ENCODE measurements around the gene SH3BGRL3. TPM values are rescaled to one million over a fixed set of nuclear protein-coding genes. Genes with fewer than 3 reads are reported as not detected.
"Not testable (repeated sequence)": the region's sequence is repeated elsewhere in the genome, so short reads cannot be mapped to it uniquely, and the experiment has no call there.

SH3BGRL3 gene
- polyA plus RNA-seq, 2 donors = 170 to 299 TPM

GRCh38 chr1:26297057-26297790 is 17.3 kb downstream of the SH3BGRL3 start:
- Histone ChIP-seq H3K36me3 (ENCODE audit: control insufficient read depth in 2 of 2, insufficient read depth in 2 of 2, low read length in 1 of 2) (peaks cover 0 to 2% of the 10 kb centered on the region in 2 donors), H3K27me3 (ENCODE audit: control insufficient read depth in 1 of 2, insufficient read depth in 2 of 2, low read length in 2 of 2) (no peaks in the 10 kb centered on the region), H3K9me3 (ENCODE audit: control insufficient read depth in 2 of 2, insufficient read depth in 1 of 2, low read depth in 1 of 2, low read length in 1 of 2) (no peaks in the 10 kb centered on the region), H3K4me3 (ENCODE audit: low read depth in 1 of 2, low read length in 2 of 2) (no peak overlapping the region), H3K4me1 (ENCODE audit: control insufficient read depth in 2 of 2, insufficient read depth in 2 of 2, low read length in 1 of 2) (no peaks in the 10 kb centered on the region), H3K27ac (ENCODE audit: low read depth in 2 of 2, low read length in 1 of 2) (no peak overlapping the region)
- 92 to 96% methylated on average over 12 of the region's 12 CpGs for WGBS, 2 donors

DNA sequence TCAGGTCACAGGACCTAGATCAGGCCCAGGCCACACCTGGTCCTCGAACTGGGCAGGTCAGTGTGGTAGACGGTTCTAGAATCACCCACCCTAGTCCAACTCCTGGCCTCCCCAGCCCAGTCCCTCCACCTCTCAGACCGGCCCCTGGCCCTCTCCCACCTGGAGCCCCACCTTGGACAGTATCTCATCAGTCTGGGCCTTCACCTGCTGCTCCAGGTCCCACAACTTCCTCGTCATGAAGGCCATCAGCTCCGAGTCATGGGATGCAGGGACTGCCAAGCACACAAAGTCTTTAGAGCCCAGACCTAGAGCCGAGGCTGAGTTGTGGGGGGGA is 17.9 kb downstream of the SH3BGRL3 start:
- H3K27me3 ChIP-seq (ENCODE audit: control insufficient read depth in 1 of 2, insufficient read depth in 2 of 2, low read length in 2 of 2) = no peaks in the 10 kb centered on the region
- H3K36me3 ChIP-seq (ENCODE audit: control insufficient read depth in 2 of 2, insufficient read depth in 2 of 2, low read length in 1 of 2) = peaks cover 0 to 2% of the 10 kb centered on the region in 2 donors
- H3K27ac ChIP-seq (ENCODE audit: low read depth in 2 of 2, low read length in 1 of 2) = no peak overlapping the region
- no peak overlapping the region for H3K4me3 ChIP-seq (ENCODE audit: low read depth in 1 of 2, low read length in 2 of 2)
- no peaks in the 10 kb centered on the region for H3K9me3 ChIP-seq (ENCODE audit: control insufficient read depth in 2 of 2, insufficient read depth in 1 of 2, low read depth in 1 of 2, low read length in 1 of 2)
- 71 to 77% methylated on average over 6 of the region's 6 CpGs for WGBS, 2 donors
- no peaks in the 10 kb centered on the region for H3K4me1 ChIP-seq (ENCODE audit: control insufficient read depth in 2 of 2, insufficient read depth in 2 of 2, low read length in 1 of 2)

DNA sequence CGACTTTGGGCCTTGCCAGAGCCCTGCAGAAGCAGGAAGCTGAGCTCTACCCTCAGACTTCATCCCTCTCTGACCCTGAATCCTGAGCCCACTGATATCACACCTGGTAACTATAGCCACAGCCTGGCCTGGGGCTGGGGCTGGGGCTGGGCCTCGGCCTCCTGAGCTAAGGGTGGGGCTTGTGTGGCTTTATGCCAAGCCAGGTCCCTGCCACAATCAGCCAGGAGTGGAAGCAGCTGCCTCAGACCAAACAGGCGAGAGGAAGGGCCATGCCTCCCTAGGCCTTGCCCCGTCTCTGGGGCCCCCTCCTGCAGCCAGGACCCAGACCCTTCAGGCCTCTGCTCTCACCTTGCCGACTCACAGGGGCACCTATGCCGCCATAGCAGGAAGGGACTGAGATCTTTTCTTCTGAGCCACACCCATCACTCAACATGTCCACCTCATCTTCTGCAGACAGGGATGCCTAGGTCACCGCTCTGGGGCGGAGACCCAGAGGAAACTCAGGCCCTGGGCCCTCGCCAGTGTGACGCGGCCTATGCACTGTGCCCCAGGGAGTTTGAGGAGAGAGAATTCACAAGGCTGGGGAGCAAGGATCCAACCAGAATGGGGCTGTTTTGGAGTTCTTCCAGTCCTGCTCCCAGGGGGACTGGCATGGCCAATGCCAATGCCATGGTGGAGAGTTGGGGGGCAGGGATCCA is 20.8 kb downstream of the SH3BGRL3 start:
- Histone ChIP-seq H3K27ac (ENCODE audit: low read depth in 2 of 2, low read length in 1 of 2) (no peak overlapping the region), H3K4me1 (ENCODE audit: control insufficient read depth in 2 of 2, insufficient read depth in 2 of 2, low read length in 1 of 2) (peaks cover 0 to 2% of the 10 kb centered on the region in 2 donors), H3K36me3 (ENCODE audit: control insufficient read depth in 2 of 2, insufficient read depth in 2 of 2, low read length in 1 of 2) (peaks cover 0 to 2% of the 10 kb centered on the region in 2 donors), H3K4me3 (ENCODE audit: low read depth in 1 of 2, low read length in 2 of 2) (no peak overlapping the region), H3K27me3 (ENCODE audit: control insufficient read depth in 1 of 2, insufficient read depth in 2 of 2, low read length in 2 of 2) (no peaks in the 10 kb centered on the region), H3K9me3 (ENCODE audit: control insufficient read depth in 2 of 2, insufficient read depth in 1 of 2, low read depth in 1 of 2, low read length in 1 of 2) (no peaks in the 10 kb centered on the region)
- WGBS, 2 donors = 77 to 78% methylated on average over 11 of the region's 11 CpGs

DNA sequence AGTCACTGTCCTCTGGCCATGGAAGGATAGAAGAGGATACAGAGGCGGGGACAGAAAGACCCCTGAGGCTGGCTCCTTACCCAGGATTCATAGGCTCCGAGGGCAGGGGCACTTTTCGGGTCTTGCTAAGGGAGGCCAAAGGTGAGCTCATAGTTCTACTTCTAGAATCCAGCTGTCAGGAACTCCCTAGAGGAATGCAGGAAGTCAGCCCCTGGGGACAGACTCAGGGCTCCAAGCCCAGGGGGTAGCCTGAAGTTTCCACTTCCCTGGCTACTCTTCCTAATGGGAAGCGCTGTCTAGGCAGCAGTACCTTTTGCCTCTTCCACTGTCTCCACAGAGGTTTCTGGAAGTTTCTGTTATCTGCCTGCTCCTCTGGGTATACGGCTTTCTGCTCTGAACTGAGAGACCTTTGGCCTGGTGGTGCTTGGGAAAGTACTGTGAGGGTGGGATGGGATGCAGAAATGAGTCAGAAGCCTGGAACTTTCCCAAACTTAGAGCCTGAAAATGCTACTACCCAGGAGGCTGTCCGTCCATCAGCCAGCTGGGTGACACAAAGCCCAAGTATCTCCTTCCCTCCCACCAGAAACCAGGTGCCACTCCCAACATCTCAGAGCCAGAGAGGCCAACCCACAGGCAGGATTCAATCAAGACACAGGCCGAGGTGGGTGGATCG is 23.0 kb downstream of the SH3BGRL3 start:
- peaks cover 0 to 7% of the 10 kb centered on the region in 2 donors for H3K4me1 ChIP-seq (ENCODE audit: control insufficient read depth in 2 of 2, insufficient read depth in 2 of 2, low read length in 1 of 2)
- H3K9me3 ChIP-seq (ENCODE audit: control insufficient read depth in 2 of 2, insufficient read depth in 1 of 2, low read depth in 1 of 2, low read length in 1 of 2) = no peaks in the 10 kb centered on the region
- no peaks in the 10 kb centered on the region for H3K27me3 ChIP-seq (ENCODE audit: control insufficient read depth in 1 of 2, insufficient read depth in 2 of 2, low read length in 2 of 2)
- no peak overlapping the region for H3K27ac ChIP-seq (ENCODE audit: low read depth in 2 of 2, low read length in 1 of 2)
- WGBS, 2 donors = 75% methylated on average over 8 of the region's 8 CpGs
- peaks cover 0 to 2% of the 10 kb centered on the region in 2 donors for H3K36me3 ChIP-seq (ENCODE audit: control insufficient read depth in 2 of 2, insufficient read depth in 2 of 2, low read length in 1 of 2)
- H3K4me3 ChIP-seq (ENCODE audit: low read depth in 1 of 2, low read length in 2 of 2) = no peak overlapping the region

GRCh38 chr1:26305667-26306289 is 25.9 kb downstream of the SH3BGRL3 start:
- no peaks in the 10 kb centered on the region for H3K9me3 ChIP-seq (ENCODE audit: control insufficient read depth in 2 of 2, insufficient read depth in 1 of 2, low read depth in 1 of 2, low read length in 1 of 2)
- no peaks in the 10 kb centered on the region for H3K27me3 ChIP-seq (ENCODE audit: control insufficient read depth in 1 of 2, insufficient read depth in 2 of 2, low read length in 2 of 2)
- 23 to 26% methylated on average over 8 of the region's 8 CpGs for WGBS, 2 donors
- H3K36me3 ChIP-seq (ENCODE audit: control insufficient read depth in 2 of 2, insufficient read depth in 2 of 2, low read length in 1 of 2) = peaks cover 0 to 2% of the 10 kb centered on the region in 2 donors
- H3K27ac ChIP-seq (ENCODE audit: low read depth in 2 of 2, low read length in 1 of 2) = peak overlapping the region in 1 of 2 donors; percentile 62
- peak overlapping the region; percentile 73 to 79 for H3K4me3 ChIP-seq (ENCODE audit: low read depth in 1 of 2, low read length in 2 of 2)
- peaks cover 0 to 7% of the 10 kb centered on the region in 2 donors for H3K4me1 ChIP-seq (ENCODE audit: control insufficient read depth in 2 of 2, insufficient read depth in 2 of 2, low read length in 1 of 2)

DNA sequence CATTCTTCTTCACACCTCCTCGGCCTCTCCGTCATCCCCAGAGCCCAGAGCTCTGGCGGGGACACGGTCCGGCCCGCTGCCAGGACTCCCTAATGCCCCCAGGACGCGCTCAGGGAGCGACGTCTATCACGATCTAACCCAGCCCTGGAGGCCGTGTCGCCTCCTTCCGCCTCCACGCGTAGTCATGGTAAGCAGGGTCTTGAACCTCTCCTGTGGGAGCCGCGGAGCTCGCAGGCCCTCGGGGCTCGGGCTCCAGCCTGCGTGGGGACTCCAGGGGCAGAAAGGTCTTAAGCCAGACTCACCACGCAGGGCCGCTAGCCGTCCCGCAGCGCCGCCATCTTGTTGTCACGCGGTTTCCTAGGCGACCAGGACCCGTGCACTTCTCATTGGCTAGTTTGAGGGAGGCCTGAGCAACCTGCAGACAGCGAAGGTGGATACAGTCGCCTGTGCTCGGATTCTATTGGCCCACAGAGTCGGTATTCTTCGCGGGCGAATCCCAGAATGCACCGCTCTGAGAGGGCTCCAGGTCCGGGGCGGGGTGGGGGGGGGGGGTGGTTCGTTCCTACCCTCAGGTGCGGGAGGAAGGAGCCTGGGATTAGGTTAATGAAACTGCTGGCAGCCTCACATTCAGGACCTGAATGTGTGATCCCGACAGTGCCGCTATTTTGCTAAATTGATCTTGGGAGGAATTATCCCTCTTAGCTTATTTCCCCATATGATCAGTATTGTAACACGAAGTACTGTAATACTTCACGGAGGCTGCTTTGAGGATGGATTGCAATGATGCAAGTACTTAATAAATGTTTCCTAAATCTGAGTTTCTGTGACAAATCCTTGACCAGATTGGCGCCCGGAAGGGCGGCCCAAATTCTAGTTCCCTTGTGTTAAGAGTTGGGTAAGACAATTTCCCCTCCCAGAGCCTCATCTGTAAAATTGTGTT is 26.7 kb downstream of the SH3BGRL3 start, which contains the start of gene UBXN11:
Gene UBXN11 (minus strand): TSS at position 347 of the 940 bp plus-strand sequence. CDS start 3,753 bp downstream, outside the sequence.
- peak within 1 kb of the TSS; percentile 73 to 79 for H3K4me3 ChIP-seq (ENCODE audit: low read depth in 1 of 2, low read length in 2 of 2)
- H3K27ac ChIP-seq (ENCODE audit: low read depth in 2 of 2, low read length in 1 of 2) = peak within 1 kb of the TSS; percentile 45 to 62
- no peaks in the 10 kb centered on the region for H3K27me3 ChIP-seq (ENCODE audit: control insufficient read depth in 1 of 2, insufficient read depth in 2 of 2, low read length in 2 of 2)
- no peaks in the 10 kb centered on the region for H3K36me3 ChIP-seq (ENCODE audit: control insufficient read depth in 2 of 2, insufficient read depth in 2 of 2, low read length in 1 of 2)
- peaks cover 0 to 7% of the 10 kb centered on the region in 2 donors for H3K4me1 ChIP-seq (ENCODE audit: control insufficient read depth in 2 of 2, insufficient read depth in 2 of 2, low read length in 1 of 2)
- 2% methylated on average over 49 to 51 of the region's 51 CpGs for WGBS, 2 donors
- H3K9me3 ChIP-seq (ENCODE audit: control insufficient read depth in 2 of 2, insufficient read depth in 1 of 2, low read depth in 1 of 2, low read length in 1 of 2) = no peaks in the 10 kb centered on the region

DNA sequence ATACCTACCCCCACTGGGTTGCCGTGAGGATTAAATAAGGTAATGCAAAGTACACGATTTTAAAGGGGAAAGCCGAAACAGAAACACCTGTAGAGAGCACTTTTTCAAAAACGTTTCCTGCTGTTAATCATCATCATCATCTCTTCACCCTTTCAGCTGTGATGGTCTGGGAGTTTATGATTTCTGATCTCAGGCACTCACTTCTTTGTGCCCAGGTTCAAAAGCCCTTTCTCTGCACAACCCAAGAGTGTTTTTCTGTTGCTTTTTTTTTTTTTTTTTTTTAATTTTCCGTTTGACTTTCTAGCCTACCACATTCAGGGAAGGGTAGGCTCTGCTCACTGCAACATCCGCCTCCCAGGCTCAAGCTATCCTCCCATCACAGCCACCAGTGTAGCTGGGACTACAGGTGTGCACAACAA is 27.5 kb downstream of the SH3BGRL3 start:
- H3K4me3 ChIP-seq (ENCODE audit: low read depth in 1 of 2, low read length in 2 of 2) = no peak overlapping the region

GRCh38 chr1:26307966-26308899 is 28.3 kb downstream of the SH3BGRL3 start:
- not testable (repeated sequence) for H3K4me3 ChIP-seq (ENCODE audit: low read depth in 1 of 2, low read length in 2 of 2); H3K27me3 ChIP-seq (ENCODE audit: control insufficient read depth in 1 of 2, insufficient read depth in 2 of 2, low read length in 2 of 2); H3K4me1 ChIP-seq (ENCODE audit: control insufficient read depth in 2 of 2, insufficient read depth in 2 of 2, low read length in 1 of 2); H3K36me3 ChIP-seq (ENCODE audit: control insufficient read depth in 2 of 2, insufficient read depth in 2 of 2, low read length in 1 of 2); H3K9me3 ChIP-seq (ENCODE audit: control insufficient read depth in 2 of 2, insufficient read depth in 1 of 2, low read depth in 1 of 2, low read length in 1 of 2); H3K27ac ChIP-seq (ENCODE audit: low read depth in 2 of 2, low read length in 1 of 2)
- WGBS, 2 donors = 78 to 80% methylated on average over 21 of the region's 21 CpGs

More for the DNA sequence above, 27.5 kb downstream of the SH3BGRL3 start:
- H3K27ac ChIP-seq (ENCODE audit: low read depth in 2 of 2, low read length in 1 of 2) = peak overlapping the region in 1 of 2 donors; percentile 15
- no peaks in the 10 kb centered on the region for H3K27me3 ChIP-seq (ENCODE audit: control insufficient read depth in 1 of 2, insufficient read depth in 2 of 2, low read length in 2 of 2)
- H3K4me1 ChIP-seq (ENCODE audit: control insufficient read depth in 2 of 2, insufficient read depth in 2 of 2, low read length in 1 of 2) = peaks cover 0 to 7% of the 10 kb centered on the region in 2 donors
- no peaks in the 10 kb centered on the region for H3K9me3 ChIP-seq (ENCODE audit: control insufficient read depth in 2 of 2, insufficient read depth in 1 of 2, low read depth in 1 of 2, low read length in 1 of 2)
- no peaks in the 10 kb centered on the region for H3K36me3 ChIP-seq (ENCODE audit: control insufficient read depth in 2 of 2, insufficient read depth in 2 of 2, low read length in 1 of 2)
- WGBS, 2 donors = 34 to 36% methylated on average over 6 of the region's 6 CpGs
